ENCODE data around the gene GRIK5. TPM values are rescaled to one million over a fixed set of nuclear protein-coding genes. Genes with fewer than 3 reads are reported as not detected.

GRIK5 gene
- polyA plus RNA-seq, 1 donor (not counting 4 experiments of a cell fraction or from before 2014, with no cell fraction given), result 0.17 TPM

GRCh38 chr19:41977916-41978315 lies 92.1 kb downstream of the GRIK5 start:
- no peaks in the 10 kb centered on the region for H3K9me1 ChIP-seq (ENCODE audit: control insufficient read depth, extremely low read depth, insufficient read depth, low read length)
- no peaks in the 10 kb centered on the region for H3K79me2 ChIP-seq (ENCODE audit: control insufficient read depth, insufficient read depth, low read length)
- no peak overlapping the region for H3K4me2 ChIP-seq (ENCODE audit: control insufficient read depth, extremely low read depth, insufficient read depth, low read depth, low read length)
- dilution Hi-C loops (cut with MboI; ENCODE audit: extremely low pct_ligation_motif_present, low sequenced_read_pairs), result no loop called here
- no peak for DNase-seq (ENCODE audit: low read depth, low spot score)
- FAIRE-seq, result no peak
- H3K27me3 ChIP-seq (ENCODE audit: control insufficient read depth, extremely low read depth, insufficient read depth, low read length), result no peaks in the 10 kb centered on the region
- no peak overlapping the region for H3K4me3 ChIP-seq (ENCODE audit: control insufficient read depth in 2 of 3, extremely low read depth in 1 of 3, insufficient read depth in 2 of 3, low read depth in 1 of 3, low read length in 3 of 3)
- H3K27ac ChIP-seq (ENCODE audit: control insufficient read depth, insufficient read depth, low read length), result no peak overlapping the region
- no peak overlapping the region for H3K9ac ChIP-seq (ENCODE audit: control insufficient read depth, extremely low read depth, insufficient read depth, low read length)
- TF ChIP-seq, protein P1, sequence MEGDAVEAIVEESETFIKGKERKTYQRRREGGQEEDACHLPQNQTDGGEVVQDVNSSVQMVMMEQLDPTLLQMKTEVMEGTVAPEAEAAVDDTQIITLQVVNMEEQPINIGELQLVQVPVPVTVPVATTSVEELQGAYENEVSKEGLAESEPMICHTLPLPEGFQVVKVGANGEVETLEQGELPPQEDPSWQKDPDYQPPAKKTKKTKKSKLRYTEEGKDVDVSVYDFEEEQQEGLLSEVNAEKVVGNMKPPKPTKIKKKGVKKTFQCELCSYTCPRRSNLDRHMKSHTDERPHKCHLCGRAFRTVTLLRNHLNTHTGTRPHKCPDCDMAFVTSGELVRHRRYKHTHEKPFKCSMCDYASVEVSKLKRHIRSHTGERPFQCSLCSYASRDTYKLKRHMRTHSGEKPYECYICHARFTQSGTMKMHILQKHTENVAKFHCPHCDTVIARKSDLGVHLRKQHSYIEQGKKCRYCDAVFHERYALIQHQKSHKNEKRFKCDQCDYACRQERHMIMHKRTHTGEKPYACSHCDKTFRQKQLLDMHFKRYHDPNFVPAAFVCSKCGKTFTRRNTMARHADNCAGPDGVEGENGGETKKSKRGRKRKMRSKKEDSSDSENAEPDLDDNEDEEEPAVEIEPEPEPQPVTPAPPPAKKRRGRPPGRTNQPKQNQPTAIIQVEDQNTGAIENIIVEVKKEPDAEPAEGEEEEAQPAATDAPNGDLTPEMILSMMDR (optimal IDR thresholded peaks at IDR 0.05 in 1 of 3, IDR thresholded peaks at IDR 0.05 in 1 of 3, conservative IDR thresholded peaks at IDR 0.05 in 1 of 3; ENCODE audit: extremely low read depth in 1 of 3, insufficient read depth in 2 of 3, low read length in 3 of 3), result no peak
- TF ChIP-seq EZH2 (IDR thresholded peaks at IDR 0.05; ENCODE audit: low read length), result no peak
- no peaks in the 10 kb centered on the region for H3K9me3 ChIP-seq (ENCODE audit: control insufficient read depth, low read depth, low read length)
- H2AFZ ChIP-seq (ENCODE audit: control insufficient read depth, low read length), result no peak overlapping the region
- no peaks in the 10 kb centered on the region for H4K20me1 ChIP-seq (ENCODE audit: control insufficient read depth, extremely low read depth, insufficient read depth, low read length)
- peaks cover 6% of the 10 kb centered on the region for H3K4me1 ChIP-seq (ENCODE audit: control insufficient read depth, extremely low read depth, insufficient read depth, low read length)
- no peaks in the 10 kb centered on the region for H3K36me3 ChIP-seq (ENCODE audit: control insufficient read depth in 2 of 2, extremely low read depth in 1 of 2, insufficient read depth in 2 of 2, low read length in 2 of 2)

- DNase-seq (ENCODE audit: low read depth, low spot score) (no peak), FAIRE-seq (peak; percentile 41)
- dilution Hi-C loops (cut with MboI; ENCODE audit: extremely low pct_ligation_motif_present, low sequenced_read_pairs), result no loop called here
- no peaks in the 10 kb centered on the region for H3K79me2 ChIP-seq (ENCODE audit: control insufficient read depth, insufficient read depth, low read length)
- no peaks in the 10 kb centered on the region for H3K9me3 ChIP-seq (ENCODE audit: control insufficient read depth, low read depth, low read length)
- H2AFZ ChIP-seq (ENCODE audit: control insufficient read depth, low read length), result peak overlapping the region; percentile 43
- H3K4me2 ChIP-seq (ENCODE audit: control insufficient read depth, extremely low read depth, insufficient read depth, low read depth, low read length), result peak overlapping the region; percentile 37
- no peaks in the 10 kb centered on the region for H4K20me1 ChIP-seq (ENCODE audit: control insufficient read depth, extremely low read depth, insufficient read depth, low read length)
- H3K9me1 ChIP-seq (ENCODE audit: control insufficient read depth, extremely low read depth, insufficient read depth, low read length), result no peaks in the 10 kb centered on the region
- no peak overlapping the region for H3K4me3 ChIP-seq (ENCODE audit: control insufficient read depth in 2 of 3, extremely low read depth in 1 of 3, insufficient read depth in 2 of 3, low read depth in 1 of 3, low read length in 3 of 3)
- H3K4me1 ChIP-seq (ENCODE audit: control insufficient read depth, extremely low read depth, insufficient read depth, low read length), result peaks cover 6% of the 10 kb centered on the region
- no peak overlapping the region for H3K27ac ChIP-seq (ENCODE audit: control insufficient read depth, insufficient read depth, low read length)
- no peaks in the 10 kb centered on the region for H3K27me3 ChIP-seq (ENCODE audit: control insufficient read depth, extremely low read depth, insufficient read depth, low read length)
- no peak for TF ChIP-seq EZH2 (IDR thresholded peaks at IDR 0.05; ENCODE audit: low read length)
- TF ChIP-seq, protein P1 (optimal IDR thresholded peaks at IDR 0.05 in 1 of 3, IDR thresholded peaks at IDR 0.05 in 1 of 3, conservative IDR thresholded peaks at IDR 0.05 in 1 of 3; ENCODE audit: extremely low read depth in 1 of 3, insufficient read depth in 2 of 3, low read length in 3 of 3), result no peak
- no peak overlapping the region for H3K9ac ChIP-seq (ENCODE audit: control insufficient read depth, extremely low read depth, insufficient read depth, low read length)
- no peaks in the 10 kb centered on the region for H3K36me3 ChIP-seq (ENCODE audit: control insufficient read depth in 2 of 2, extremely low read depth in 1 of 2, insufficient read depth in 2 of 2, low read length in 2 of 2)
Measured at GRCh38 chr19:41974652-41975051, 95.4 kb downstream of the GRIK5 start.
